Mesothelial cell of epicardium (in vitro differentiated cells): ENCODE results near the gene KIAA0825. TPM values are rescaled to one million over a fixed set of nuclear protein-coding genes. Genes with fewer than 3 reads are reported as not detected.

Source experiments
- DNase-seq, 2 experiments: peaks; one replicate each; pipeline ENCODE4 v3.0.0; 2021; ENCODE audit warnings: low spot score in 2 of 2; ENCODE audit not compliant: unreplicated experiment in 2 of 2
- H3K27ac Mint-ChIP-seq: 2 replicates; pipeline ENCODE4 v1.8.0; 2021; ENCODE audit warnings: mixed read lengths
- H3K27me3 Mint-ChIP-seq: 2 replicates; pipeline ENCODE4 v1.8.0; 2021; ENCODE audit warnings: low read depth, mixed read lengths
- H3K36me3 Mint-ChIP-seq: 2 replicates; pipeline ENCODE4 v1.8.0; 2021; ENCODE audit warnings: mixed read lengths
- H3K4me1 Mint-ChIP-seq: 2 replicates; pipeline ENCODE4 v1.8.0; 2021; ENCODE audit warnings: mixed read lengths
- H3K4me3 Mint-ChIP-seq: 2 replicates; pipeline ENCODE4 v1.8.0; 2021; ENCODE audit warnings: mild to moderate bottlenecking, moderate library complexity, mixed read lengths
- H3K9me3 Mint-ChIP-seq: 2 replicates; pipeline ENCODE4 v1.8.0; 2021; ENCODE audit warnings: mixed read lengths
- CTCF ChIP-seq: fragments of 200-600 bp; sonication (generic); IDR thresholded peaks from one replicate; pipeline ENCODE4 v1.5.0; 2021; ENCODE audit warnings: antibody characterized with exemption; ENCODE audit not compliant: unreplicated experiment
- total RNA-seq: library from RNA; stranded (reverse); gene quantifications from 3 replicates; pipeline ENCODE4 v1.2.1, GENCODE V29; 2021

KIAA0825 gene
- total RNA-seq, 1 donor from 2014 or later = 5.4 TPM

- TF ChIP-seq CTCF = no peak
- H3K4me1 Mint-ChIP-seq = no peaks in the 10 kb centered on the region
- H3K27me3 Mint-ChIP-seq = no peaks in the 10 kb centered on the region
- no peak overlapping the region for H3K27ac Mint-ChIP-seq
- peaks cover 4% of the 10 kb centered on the region for H3K9me3 Mint-ChIP-seq
- no peak overlapping the region for H3K4me3 Mint-ChIP-seq
- no peak for DNase-seq
- H3K36me3 Mint-ChIP-seq = no peaks in the 10 kb centered on the region
These were observed 102.3 kb downstream of the KIAA0825 start for GRCh38 chr5:94516148-94516547.

DNA sequence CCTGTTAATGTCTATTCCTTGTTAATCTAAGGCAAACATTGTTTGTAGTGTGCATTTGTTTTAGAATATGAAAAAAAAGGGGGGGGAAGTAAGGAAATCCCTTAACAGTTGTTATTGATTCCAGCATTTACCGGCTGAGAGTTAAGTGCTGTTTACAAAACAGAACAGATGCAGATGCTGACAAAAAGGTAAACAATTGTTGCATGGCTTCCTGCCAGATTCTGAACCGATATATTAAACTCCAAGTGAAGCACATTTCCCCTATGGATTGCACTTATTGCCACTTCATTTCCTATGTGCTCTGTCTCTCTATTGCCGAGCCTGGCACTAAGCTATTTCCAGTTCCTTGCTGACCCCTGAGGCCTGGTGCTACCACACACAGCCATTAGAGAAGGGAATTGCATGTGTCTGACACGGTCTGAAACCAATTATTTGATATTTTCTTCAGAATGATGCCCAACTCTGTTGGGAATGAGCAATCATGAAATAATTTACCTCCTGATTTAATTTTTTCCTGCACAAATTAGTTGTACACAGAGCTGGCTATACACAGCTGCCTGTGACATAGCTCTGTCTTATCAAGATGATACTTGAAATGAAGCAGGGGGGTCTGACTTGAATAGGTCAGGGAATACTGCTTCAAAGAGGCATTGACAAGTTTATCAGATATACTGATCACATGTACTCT, 109.8 kb downstream of the KIAA0825 start:
- no peak for TF ChIP-seq CTCF
- Mint-ChIP-seq H3K9me3 (no peaks in the 10 kb centered on the region), H3K27ac (peak overlapping the region; percentile 21), H3K4me3 (no peak overlapping the region), H3K4me1 (peaks cover 18% of the 10 kb centered on the region), H3K27me3 (no peaks in the 10 kb centered on the region), H3K36me3 (no peaks in the 10 kb centered on the region)
- no peak for DNase-seq

- no peaks in the 10 kb centered on the region for H3K27me3 Mint-ChIP-seq
- H3K4me1 Mint-ChIP-seq = peaks cover 18% of the 10 kb centered on the region
- H3K36me3 Mint-ChIP-seq = no peaks in the 10 kb centered on the region
- H3K27ac Mint-ChIP-seq = no peak overlapping the region
- no peak for DNase-seq
- H3K9me3 Mint-ChIP-seq = no peaks in the 10 kb centered on the region
- no peak overlapping the region for H3K4me3 Mint-ChIP-seq
- no peak for TF ChIP-seq CTCF
These were observed 112.9 kb downstream of the KIAA0825 start for GRCh38 chr5:94505327-94506068.

DNA sequence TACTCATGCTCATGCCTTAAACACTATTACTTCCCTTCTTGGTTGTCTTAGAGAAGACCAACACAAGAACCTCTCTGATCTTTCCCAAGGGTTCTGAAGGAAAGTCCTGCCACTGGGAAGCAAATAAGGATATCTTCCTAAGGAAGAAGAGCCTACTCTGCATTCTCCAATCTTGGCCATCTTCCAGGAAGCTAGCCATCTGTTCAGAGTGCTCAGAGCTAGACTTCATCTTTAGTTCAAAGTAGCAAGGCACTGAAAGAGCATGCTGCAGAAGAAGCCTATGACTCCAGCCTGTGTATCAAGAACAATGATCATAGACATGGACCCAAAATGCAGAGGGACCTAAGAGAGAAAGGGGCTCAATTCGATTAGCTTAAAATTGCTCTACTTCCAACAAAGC, 114.7 kb downstream of the KIAA0825 start:
- Mint-ChIP-seq H3K27me3 (no peaks in the 10 kb centered on the region), H3K4me3 (no peak overlapping the region), H3K36me3 (no peaks in the 10 kb centered on the region), H3K9me3 (no peaks in the 10 kb centered on the region), H3K27ac (no peak overlapping the region), H3K4me1 (peaks cover 11% of the 10 kb centered on the region)
- TF ChIP-seq CTCF = no peak
- DNase-seq = no peak

DNA sequence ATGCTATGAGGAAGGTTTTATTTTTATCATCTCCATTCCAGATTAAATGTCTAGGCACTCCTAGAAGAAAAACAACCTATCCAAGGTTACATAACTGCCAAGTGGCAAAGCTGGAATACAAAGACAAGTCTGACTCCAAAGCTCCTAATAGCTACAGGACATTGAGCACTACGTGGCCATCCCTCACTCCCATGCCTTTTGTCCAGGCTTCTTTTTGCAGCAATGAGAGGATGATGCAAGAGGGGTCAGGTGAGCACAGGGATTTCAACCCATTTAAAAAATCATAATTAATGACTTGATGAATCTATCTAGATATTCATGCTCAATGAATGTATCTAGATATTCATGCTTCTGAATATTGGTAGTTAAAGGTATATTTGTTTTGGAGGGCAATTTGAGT, 117.0 kb downstream of the KIAA0825 start:
- H3K27ac Mint-ChIP-seq = no peak overlapping the region
- no peaks in the 10 kb centered on the region for H3K9me3 Mint-ChIP-seq
- no peaks in the 10 kb centered on the region for H3K4me1 Mint-ChIP-seq
- H3K36me3 Mint-ChIP-seq = no peaks in the 10 kb centered on the region
- H3K4me3 Mint-ChIP-seq = no peak overlapping the region
- no peak for DNase-seq
- no peak for TF ChIP-seq CTCF
- H3K27me3 Mint-ChIP-seq = no peaks in the 10 kb centered on the region
